Endodermal cell (in vitro differentiated cells): ENCODE results near the gene SOCS2. TPM values are rescaled to one million over a fixed set of nuclear protein-coding genes. Genes with fewer than 3 reads are reported as not detected.
"Not testable (repeated sequence)": the region's sequence is repeated elsewhere in the genome, so short reads cannot be mapped to it uniquely, and the experiment has no call there.

ENCODE experiments used
- DNase-seq: peaks from one replicate; pipeline ENCODE4 v3.0.0-alpha.2; 2017
- H3K27ac ChIP-seq: 2 replicates; pipeline ENCODE4 v1.5.1; 2013; ENCODE audit warnings: mild to moderate bottlenecking, low read depth, low read length, moderate library complexity
- H3K27me3 ChIP-seq: 2 replicates; pipeline ENCODE4 v1.6.1; 2013; ENCODE audit warnings: mild to moderate bottlenecking, low read length, moderate library complexity; ENCODE audit not compliant: insufficient read depth, control insufficient read depth, poor library complexity, severe bottlenecking
- H3K36me3 ChIP-seq: 2 replicates; pipeline ENCODE4 v1.7.0; 2013; ENCODE audit warnings: mild to moderate bottlenecking, low read length, moderate library complexity; ENCODE audit not compliant: control insufficient read depth, insufficient read depth
- H3K4me1 ChIP-seq: one replicate; pipeline ENCODE4 v1.7.0; 2013; ENCODE audit warnings: low read length; ENCODE audit not compliant: control insufficient read depth, insufficient read depth
- H3K4me3 ChIP-seq: 2 replicates; pipeline ENCODE4 v1.5.1; 2013; ENCODE audit warnings: mild to moderate bottlenecking, low read length, moderate library complexity
- H3K9ac ChIP-seq: 2 replicates; pipeline ENCODE4 v1.6.1; 2013; ENCODE audit warnings: mild to moderate bottlenecking, low read length, moderate library complexity; ENCODE audit not compliant: poor library complexity, severe bottlenecking; ENCODE audit errors: extremely low read depth
- H3K9me3 ChIP-seq: 2 replicates; pipeline ENCODE4 v1.6.1; 2013; ENCODE audit warnings: mild to moderate bottlenecking, low read length, moderate library complexity; ENCODE audit not compliant: control insufficient read depth
- H3K27ac Mint-ChIP-seq: 2 replicates; pipeline ENCODE4 v1.8.0; 2020; ENCODE audit warnings: mixed read lengths
- H3K27me3 Mint-ChIP-seq: 2 replicates; pipeline ENCODE4 v1.8.0; 2021; ENCODE audit warnings: mild to moderate bottlenecking, mixed read lengths; ENCODE audit not compliant: insufficient read depth
- H3K36me3 Mint-ChIP-seq: 2 replicates; pipeline ENCODE4 v1.8.0; 2020; ENCODE audit warnings: low read depth, mixed read lengths
- H3K4me1 Mint-ChIP-seq: 2 replicates; pipeline ENCODE4 v1.8.0; 2020; ENCODE audit warnings: mixed read lengths
- H3K4me3 Mint-ChIP-seq: 2 replicates; pipeline ENCODE4 v1.8.0; 2020; ENCODE audit warnings: mild to moderate bottlenecking, moderate library complexity, mixed read lengths
- H3K9me3 Mint-ChIP-seq: 2 replicates; pipeline ENCODE4 v1.8.0; 2020; ENCODE audit warnings: mild to moderate bottlenecking, mixed read lengths
- WGBS, 2 experiments: methylation state at CpG; one replicate each; pipeline versions ENCODE4 v1.1.5 to v1.1.7; 2013; ENCODE audit warnings: missing lambda C conversion rate in 2 of 2, mixed read lengths in 1 of 2; ENCODE audit not compliant: insufficient coverage in 1 of 2, insufficient read length in 1 of 2; 5-methylcytosine and 5-hydroxymethylcytosine counted together
- total RNA-seq, 2 donors: library from RNA; stranded (reverse); fragmentation: NEBNext Ultra II Directional in 1 of 2; extraction: Animal tissue kit (Norgen Biotek cat#: 25700) in 1 of 2; gene quantifications; 2 replicates in 1 of 2; 3 replicates in 1 of 2; pipeline ENCODE4 v1.2.1, GENCODE V29; 2021
- TF ChIP-seq, protein P1 (sequence below): fragments of 200-600 bp; sonication (generic); conservative IDR thresholded peaks from 2 replicates; pipeline ENCODE4 v1.5.0; 2021; ENCODE audit warnings: antibody characterized with exemption, mild to moderate bottlenecking

SOCS2 gene
- total RNA-seq, 2 donors from 2014 or later, result 46.9 to 60.2 TPM

GRCh38 chr12:93624595-93625294, 52.3 kb downstream of the SOCS2 start:
- Mint-ChIP-seq H3K4me3 (no peak overlapping the region), H3K9me3 (peaks cover 2% of the 10 kb centered on the region), H3K27me3 (no peaks in the 10 kb centered on the region), H3K27ac (peak overlapping the region; percentile 33), H3K36me3 (no peaks in the 10 kb centered on the region), H3K4me1 (peaks cover 7% of the 10 kb centered on the region)
- Histone ChIP-seq H3K27me3 (no peaks in the 10 kb centered on the region), H3K27ac (no peak overlapping the region), H3K4me3 (no peak overlapping the region), H3K9ac (no peak overlapping the region), H3K36me3 (no peaks in the 10 kb centered on the region), H3K9me3 (no peaks in the 10 kb centered on the region), H3K4me1 (no peaks in the 10 kb centered on the region)
- 86 to 94% methylated on average over 2 of the region's 2 CpGs for WGBS, 2 experiments
- TF ChIP-seq, protein P1, sequence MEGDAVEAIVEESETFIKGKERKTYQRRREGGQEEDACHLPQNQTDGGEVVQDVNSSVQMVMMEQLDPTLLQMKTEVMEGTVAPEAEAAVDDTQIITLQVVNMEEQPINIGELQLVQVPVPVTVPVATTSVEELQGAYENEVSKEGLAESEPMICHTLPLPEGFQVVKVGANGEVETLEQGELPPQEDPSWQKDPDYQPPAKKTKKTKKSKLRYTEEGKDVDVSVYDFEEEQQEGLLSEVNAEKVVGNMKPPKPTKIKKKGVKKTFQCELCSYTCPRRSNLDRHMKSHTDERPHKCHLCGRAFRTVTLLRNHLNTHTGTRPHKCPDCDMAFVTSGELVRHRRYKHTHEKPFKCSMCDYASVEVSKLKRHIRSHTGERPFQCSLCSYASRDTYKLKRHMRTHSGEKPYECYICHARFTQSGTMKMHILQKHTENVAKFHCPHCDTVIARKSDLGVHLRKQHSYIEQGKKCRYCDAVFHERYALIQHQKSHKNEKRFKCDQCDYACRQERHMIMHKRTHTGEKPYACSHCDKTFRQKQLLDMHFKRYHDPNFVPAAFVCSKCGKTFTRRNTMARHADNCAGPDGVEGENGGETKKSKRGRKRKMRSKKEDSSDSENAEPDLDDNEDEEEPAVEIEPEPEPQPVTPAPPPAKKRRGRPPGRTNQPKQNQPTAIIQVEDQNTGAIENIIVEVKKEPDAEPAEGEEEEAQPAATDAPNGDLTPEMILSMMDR, result no peak
- no peak for DNase-seq

- H3K4me1 Mint-ChIP-seq, H3K27ac ChIP-seq, DNase-seq, H3K4me3 ChIP-seq, H3K27me3 Mint-ChIP-seq, H3K36me3 Mint-ChIP-seq, H3K36me3 ChIP-seq, H3K9me3 Mint-ChIP-seq, H3K9ac ChIP-seq, H3K27ac Mint-ChIP-seq, H3K4me3 Mint-ChIP-seq, H3K9me3 ChIP-seq, H3K4me1 ChIP-seq, H3K27me3 ChIP-seq: not testable (repeated sequence)
- WGBS, 2 experiments, result 83 to 93% methylated on average over 4 to 8 of the region's 8 CpGs
These were observed 52.8 kb downstream of the SOCS2 start for GRCh38 chr12:93625295-93625645.

GRCh38 chr12:93626160-93626559, 53.7 kb downstream of the SOCS2 start:
- no peaks in the 10 kb centered on the region for H3K36me3 ChIP-seq
- Mint-ChIP-seq H3K4me3 (no peak overlapping the region), H3K4me1 (peaks cover 7% of the 10 kb centered on the region), H3K27me3 (no peaks in the 10 kb centered on the region), H3K9me3 (peaks cover 2% of the 10 kb centered on the region), H3K36me3 (no peaks in the 10 kb centered on the region), H3K27ac (no peak overlapping the region)
- H3K27ac ChIP-seq, result no peak overlapping the region
- no peak for DNase-seq
- H3K27me3 ChIP-seq, result no peaks in the 10 kb centered on the region
- H3K9ac ChIP-seq, result no peak overlapping the region
- peak overlapping the region; percentile 34 for H3K4me3 ChIP-seq
- 83 to 92% methylated on average over 4 of the region's 4 CpGs for WGBS, 2 experiments
- no peaks in the 10 kb centered on the region for H3K9me3 ChIP-seq
- TF ChIP-seq, protein P1, result no peak
- no peaks in the 10 kb centered on the region for H3K4me1 ChIP-seq

Other genes with a start within 250 kb of the SOCS2 start
- 100 to 1,000 TPM; 334 to 453 TPM for gene NUDT4, start 194.8 kb upstream of the SOCS2 start, total RNA-seq
- gene UBE2N, start 130.7 kb upstream of the SOCS2 start, total RNA-seq, result 100 to 1,000 TPM; 177 to 179 TPM
- 100 to 1,000 TPM in 1 of 2 donors, 10 to 100 TPM in 1; 91.1 to 131 TPM for gene MRPL42, start 105.2 kb upstream of the SOCS2 start, total RNA-seq
- gene CRADD, start 104.7 kb downstream of the SOCS2 start, total RNA-seq, result 1 to 10 TPM; 7.7 to 9.1 TPM